ENCODE results near the gene HCN2.
"Not testable (repeated sequence)": the region's sequence is repeated elsewhere in the genome, so short reads cannot be mapped to it uniquely, and the experiment has no call there.

- TF ChIP-seq POLR2A (IDR thresholded peaks at IDR 0.05), result not testable (repeated sequence)
- TF ChIP-seq, protein P1, sequence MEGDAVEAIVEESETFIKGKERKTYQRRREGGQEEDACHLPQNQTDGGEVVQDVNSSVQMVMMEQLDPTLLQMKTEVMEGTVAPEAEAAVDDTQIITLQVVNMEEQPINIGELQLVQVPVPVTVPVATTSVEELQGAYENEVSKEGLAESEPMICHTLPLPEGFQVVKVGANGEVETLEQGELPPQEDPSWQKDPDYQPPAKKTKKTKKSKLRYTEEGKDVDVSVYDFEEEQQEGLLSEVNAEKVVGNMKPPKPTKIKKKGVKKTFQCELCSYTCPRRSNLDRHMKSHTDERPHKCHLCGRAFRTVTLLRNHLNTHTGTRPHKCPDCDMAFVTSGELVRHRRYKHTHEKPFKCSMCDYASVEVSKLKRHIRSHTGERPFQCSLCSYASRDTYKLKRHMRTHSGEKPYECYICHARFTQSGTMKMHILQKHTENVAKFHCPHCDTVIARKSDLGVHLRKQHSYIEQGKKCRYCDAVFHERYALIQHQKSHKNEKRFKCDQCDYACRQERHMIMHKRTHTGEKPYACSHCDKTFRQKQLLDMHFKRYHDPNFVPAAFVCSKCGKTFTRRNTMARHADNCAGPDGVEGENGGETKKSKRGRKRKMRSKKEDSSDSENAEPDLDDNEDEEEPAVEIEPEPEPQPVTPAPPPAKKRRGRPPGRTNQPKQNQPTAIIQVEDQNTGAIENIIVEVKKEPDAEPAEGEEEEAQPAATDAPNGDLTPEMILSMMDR (IDR thresholded peaks at IDR 0.05), result not testable (repeated sequence)
Observed at GRCh38 chr19:603302-603639, 13.6 kb downstream of the HCN2 start.
